Measurements from ENCODE around the gene ATG3. TPM values are rescaled to one million over a fixed set of nuclear protein-coding genes. Genes with fewer than 3 reads are reported as not detected.
"Not testable (repeated sequence)": the region's sequence is repeated elsewhere in the genome, so short reads cannot be mapped to it uniquely, and the experiment has no call there.

Gene ATG3
- total and polyA plus RNA-seq, 4 donors: 44.9 to 82.8 (median 50.4) TPM

- Histone ChIP-seq H3K27ac (ENCODE audit: low read depth in 1 of 2, low read length in 2 of 2) (peak overlapping the region in 1 of 2 donors; percentile 57), H3K36me3 (ENCODE audit: control insufficient read depth in 1 of 2, insufficient read depth in 2 of 2, low read length in 1 of 2) (peaks cover 0 to 3% of the 10 kb centered on the region in 2 donors), H3K4me3 (ENCODE audit: low read length in 2 of 2) (no peak overlapping the region), H3K27me3 (ENCODE audit: control insufficient read depth in 1 of 2, insufficient read depth in 2 of 2, low read length in 1 of 2) (no peaks in the 10 kb centered on the region), H3K4me1 (ENCODE audit: control insufficient read depth in 1 of 2, insufficient read depth in 2 of 2, low read length in 2 of 2) (no peaks in the 10 kb centered on the region), H3K9me3 (ENCODE audit: control insufficient read depth, low read length) (no peaks in the 10 kb centered on the region)
- WGBS, 2 donors: 91 to 92% methylated on average over 1 of the region's 1 CpG
- ATAC-seq (ENCODE audit: low FRiP score) (no peak), DNase-seq (no peak)
- intact Hi-C loops (cut with DNase I): no loop called here
Measured at GRCh38 chr3:112572701-112573100, 10.9 kb upstream of the ATG3 start.

GRCh38 chr3:112569265-112569664 is 7.5 kb upstream of the ATG3 start:
- Histone ChIP-seq H3K27ac (ENCODE audit: low read depth in 1 of 2, low read length in 2 of 2) (no peak overlapping the region), H3K27me3 (ENCODE audit: control insufficient read depth in 1 of 2, insufficient read depth in 2 of 2, low read length in 1 of 2) (no peaks in the 10 kb centered on the region), H3K9me3 (ENCODE audit: control insufficient read depth, low read length) (no peaks in the 10 kb centered on the region), H3K36me3 (ENCODE audit: control insufficient read depth in 1 of 2, insufficient read depth in 2 of 2, low read length in 1 of 2) (peaks cover 0 to 3% of the 10 kb centered on the region in 2 donors), H3K4me1 (ENCODE audit: control insufficient read depth in 1 of 2, insufficient read depth in 2 of 2, low read length in 2 of 2) (no peaks in the 10 kb centered on the region), H3K4me3 (ENCODE audit: low read length in 2 of 2) (no peak overlapping the region)
- no peak for DNase-seq
- intact Hi-C loops (cut with DNase I): no loop called here
- no peak for ATAC-seq (ENCODE audit: low FRiP score)
- 55 to 83% methylated on average over 1 of the region's 1 CpG for WGBS, 2 donors

GRCh38 chr3:112568642-112569041 is 6.9 kb upstream of the ATG3 start:
- 55 to 66% methylated on average over 2 of the region's 2 CpGs for WGBS, 2 donors
- ATAC-seq (ENCODE audit: low FRiP score) (no peak), DNase-seq (no peak)
- Histone ChIP-seq H3K36me3 (ENCODE audit: control insufficient read depth in 1 of 2, insufficient read depth in 2 of 2, low read length in 1 of 2) (peaks cover 0 to 3% of the 10 kb centered on the region in 2 donors), H3K27ac (ENCODE audit: low read depth in 1 of 2, low read length in 2 of 2) (no peak overlapping the region), H3K27me3 (ENCODE audit: control insufficient read depth in 1 of 2, insufficient read depth in 2 of 2, low read length in 1 of 2) (no peaks in the 10 kb centered on the region), H3K4me1 (ENCODE audit: control insufficient read depth in 1 of 2, insufficient read depth in 2 of 2, low read length in 2 of 2) (no peaks in the 10 kb centered on the region), H3K4me3 (ENCODE audit: low read length in 2 of 2) (no peak overlapping the region), H3K9me3 (ENCODE audit: control insufficient read depth, low read length) (no peaks in the 10 kb centered on the region)
- intact Hi-C loops (cut with DNase I): no loop called here

- ATAC-seq (ENCODE audit: low FRiP score) (no peak), DNase-seq (no peak)
- no peak overlapping the region for H3K4me3 ChIP-seq (ENCODE audit: low read length in 2 of 2)
- H3K9me3 ChIP-seq (ENCODE audit: control insufficient read depth, low read length): no peaks in the 10 kb centered on the region
- no peak overlapping the region for H3K27ac ChIP-seq (ENCODE audit: low read depth in 1 of 2, low read length in 2 of 2)
- H3K27me3 ChIP-seq (ENCODE audit: control insufficient read depth in 1 of 2, insufficient read depth in 2 of 2, low read length in 1 of 2): no peaks in the 10 kb centered on the region
- intact Hi-C loops (cut with DNase I): loop anchor here in 1 of 2 donors (5.0 kb wide), 1 partner anchor 77 kb away; the partner anchor contains the start of gene CCDC80
- H3K36me3 ChIP-seq (ENCODE audit: control insufficient read depth in 1 of 2, insufficient read depth in 2 of 2, low read length in 1 of 2): no peaks in the 10 kb centered on the region
- no peaks in the 10 kb centered on the region for H3K4me1 ChIP-seq (ENCODE audit: control insufficient read depth in 1 of 2, insufficient read depth in 2 of 2, low read length in 2 of 2)
Measured at GRCh38 chr3:112564940-112565305, 3.2 kb upstream of the ATG3 start.

- not testable (repeated sequence) for H3K4me3 ChIP-seq (ENCODE audit: low read length in 2 of 2); H3K36me3 ChIP-seq (ENCODE audit: control insufficient read depth in 1 of 2, insufficient read depth in 2 of 2, low read length in 1 of 2); DNase-seq; H3K9me3 ChIP-seq (ENCODE audit: control insufficient read depth, low read length); H3K27me3 ChIP-seq (ENCODE audit: control insufficient read depth in 1 of 2, insufficient read depth in 2 of 2, low read length in 1 of 2); ATAC-seq (ENCODE audit: low FRiP score); H3K27ac ChIP-seq (ENCODE audit: low read depth in 1 of 2, low read length in 2 of 2); H3K4me1 ChIP-seq (ENCODE audit: control insufficient read depth in 1 of 2, insufficient read depth in 2 of 2, low read length in 2 of 2)
- intact Hi-C loops (cut with DNase I): loop anchor here in 1 of 2 donors (5.0 kb wide), 1 partner anchor 78 kb away; the partner anchor contains the start of gene CCDC80
- 71 to 75% methylated on average over 12 to 13 of the region's 15 CpGs for WGBS, 2 donors
Measured at GRCh38 chr3:112564247-112564939, 2.6 kb upstream of the ATG3 start.

GRCh38 chr3:112561484-112561733 is 353 bp downstream of the ATG3 start:
- peaks cover 0 to 1% of the 10 kb centered on the region in 2 donors for H3K4me1 ChIP-seq (ENCODE audit: control insufficient read depth in 1 of 2, insufficient read depth in 2 of 2, low read length in 2 of 2)
- WGBS, 2 donors: 0 to 1% methylated on average over 29 of the region's 29 CpGs
- ATAC-seq (ENCODE audit: low FRiP score): peak; percentile 89
- no peaks in the 10 kb centered on the region for H3K9me3 ChIP-seq (ENCODE audit: control insufficient read depth, low read length)
- intact Hi-C loops (cut with DNase I): loop anchor here in 1 of 2 donors (5.0 kb wide), 1 partner anchor 81 kb away; the partner anchor contains the start of gene CCDC80
- H3K27me3 ChIP-seq (ENCODE audit: control insufficient read depth in 1 of 2, insufficient read depth in 2 of 2, low read length in 1 of 2): no peaks in the 10 kb centered on the region
- no peaks in the 10 kb centered on the region for H3K36me3 ChIP-seq (ENCODE audit: control insufficient read depth in 1 of 2, insufficient read depth in 2 of 2, low read length in 1 of 2)
- H3K27ac ChIP-seq (ENCODE audit: low read depth in 1 of 2, low read length in 2 of 2): peak overlapping the region; percentile 61 to 73
- DNase-seq: no peak
- peak overlapping the region; percentile 85 to 87 for H3K4me3 ChIP-seq (ENCODE audit: low read length in 2 of 2)

- intact Hi-C loops (cut with DNase I): loop anchor here in 1 of 2 donors (5.0 kb wide), 1 partner anchor 81 kb away; the partner anchor contains the start of gene CCDC80
- peak; percentile 56 for ATAC-seq (ENCODE audit: low FRiP score)
- peak overlapping the region; percentile 61 to 73 for H3K27ac ChIP-seq (ENCODE audit: low read depth in 1 of 2, low read length in 2 of 2)
- no peaks in the 10 kb centered on the region for H3K27me3 ChIP-seq (ENCODE audit: control insufficient read depth in 1 of 2, insufficient read depth in 2 of 2, low read length in 1 of 2)
- H3K36me3 ChIP-seq (ENCODE audit: control insufficient read depth in 1 of 2, insufficient read depth in 2 of 2, low read length in 1 of 2): no peaks in the 10 kb centered on the region
- peak overlapping the region; percentile 85 to 87 for H3K4me3 ChIP-seq (ENCODE audit: low read length in 2 of 2)
- WGBS, 2 donors: 0% methylated on average over 29 of the region's 29 CpGs
- DNase-seq: peak; percentile 88 to 91
- H3K4me1 ChIP-seq (ENCODE audit: control insufficient read depth in 1 of 2, insufficient read depth in 2 of 2, low read length in 2 of 2): peaks cover 0 to 1% of the 10 kb centered on the region in 2 donors
- H3K9me3 ChIP-seq (ENCODE audit: control insufficient read depth, low read length): no peaks in the 10 kb centered on the region
Measured at GRCh38 chr3:112560721-112561483, 860 bp downstream of the ATG3 start.

GRCh38 chr3:112560307-112560706 is 1.5 kb downstream of the ATG3 start:
- Histone ChIP-seq H3K27me3 (ENCODE audit: control insufficient read depth in 1 of 2, insufficient read depth in 2 of 2, low read length in 1 of 2) (no peaks in the 10 kb centered on the region), H3K4me1 (ENCODE audit: control insufficient read depth in 1 of 2, insufficient read depth in 2 of 2, low read length in 2 of 2) (peaks cover 0 to 1% of the 10 kb centered on the region in 2 donors), H3K4me3 (ENCODE audit: low read length in 2 of 2) (peak overlapping the region; percentile 85 to 87), H3K9me3 (ENCODE audit: control insufficient read depth, low read length) (no peaks in the 10 kb centered on the region), H3K36me3 (ENCODE audit: control insufficient read depth in 1 of 2, insufficient read depth in 2 of 2, low read length in 1 of 2) (no peaks in the 10 kb centered on the region), H3K27ac (ENCODE audit: low read depth in 1 of 2, low read length in 2 of 2) (peak overlapping the region in 1 of 2 donors; percentile 38)
- WGBS, 2 donors: 20 to 24% methylated on average over 2 of the region's 2 CpGs
- DNase-seq (no peak), ATAC-seq (ENCODE audit: low FRiP score) (no peak)
- intact Hi-C loops (cut with DNase I): loop anchor here in 1 of 2 donors (5.0 kb wide), 1 partner anchor 82 kb away; the partner anchor contains the start of gene CCDC80

Data from aorta (tissue), 5 donors.